Fibroblast of mammary gland (primary cell): Measurements from ENCODE around the gene CTSF.
"Not testable (repeated sequence)": the region's sequence is repeated elsewhere in the genome, so short reads cannot be mapped to it uniquely, and the experiment has no call there.

Experiments used
- DNase-seq: peaks from one replicate; pipeline ENCODE4 v3.0.0-alpha.2; 2010; ENCODE audit warnings: low read depth
- H3K4me3 ChIP-seq: 2 replicates; pipeline ENCODE4 v1.5.1; 2011; ENCODE audit warnings: low read depth, mild to moderate bottlenecking, low read length, moderate library complexity; ENCODE audit not compliant: control insufficient read depth
- TF ChIP-seq, protein P1 (sequence below): conservative IDR thresholded peaks from 2 replicates; pipeline ENCODE4 v1.5.1; 2011; ENCODE audit warnings: low read depth, low read length, inconsistent platforms; ENCODE audit not compliant: control insufficient read depth, insufficient read depth

The CTSF gene

DNA sequence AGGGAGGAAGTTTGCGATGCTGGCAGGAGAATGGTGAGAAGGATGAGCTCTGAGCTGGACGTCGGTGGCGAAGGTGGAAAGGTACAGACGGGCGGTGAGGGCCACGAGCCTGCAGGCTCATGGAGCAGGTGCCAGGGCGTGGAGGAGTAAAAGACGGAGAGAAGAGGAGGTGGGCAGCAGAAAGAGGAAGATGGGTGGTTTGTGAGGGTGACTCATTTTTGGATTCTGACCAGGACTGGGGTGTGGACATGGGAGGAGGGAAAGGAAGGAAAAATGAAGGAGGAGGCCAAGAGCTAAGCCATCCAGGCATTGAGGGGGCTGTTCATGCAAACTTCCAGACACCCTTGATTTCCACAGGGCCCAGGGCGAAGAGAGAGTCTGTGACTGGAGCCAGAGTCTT, 26.0 kb downstream of the CTSF start:
- no peak overlapping the region for H3K4me3 ChIP-seq
- TF ChIP-seq, protein P1, sequence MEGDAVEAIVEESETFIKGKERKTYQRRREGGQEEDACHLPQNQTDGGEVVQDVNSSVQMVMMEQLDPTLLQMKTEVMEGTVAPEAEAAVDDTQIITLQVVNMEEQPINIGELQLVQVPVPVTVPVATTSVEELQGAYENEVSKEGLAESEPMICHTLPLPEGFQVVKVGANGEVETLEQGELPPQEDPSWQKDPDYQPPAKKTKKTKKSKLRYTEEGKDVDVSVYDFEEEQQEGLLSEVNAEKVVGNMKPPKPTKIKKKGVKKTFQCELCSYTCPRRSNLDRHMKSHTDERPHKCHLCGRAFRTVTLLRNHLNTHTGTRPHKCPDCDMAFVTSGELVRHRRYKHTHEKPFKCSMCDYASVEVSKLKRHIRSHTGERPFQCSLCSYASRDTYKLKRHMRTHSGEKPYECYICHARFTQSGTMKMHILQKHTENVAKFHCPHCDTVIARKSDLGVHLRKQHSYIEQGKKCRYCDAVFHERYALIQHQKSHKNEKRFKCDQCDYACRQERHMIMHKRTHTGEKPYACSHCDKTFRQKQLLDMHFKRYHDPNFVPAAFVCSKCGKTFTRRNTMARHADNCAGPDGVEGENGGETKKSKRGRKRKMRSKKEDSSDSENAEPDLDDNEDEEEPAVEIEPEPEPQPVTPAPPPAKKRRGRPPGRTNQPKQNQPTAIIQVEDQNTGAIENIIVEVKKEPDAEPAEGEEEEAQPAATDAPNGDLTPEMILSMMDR, result no peak
- DNase-seq, result peak; percentile 61

DNA sequence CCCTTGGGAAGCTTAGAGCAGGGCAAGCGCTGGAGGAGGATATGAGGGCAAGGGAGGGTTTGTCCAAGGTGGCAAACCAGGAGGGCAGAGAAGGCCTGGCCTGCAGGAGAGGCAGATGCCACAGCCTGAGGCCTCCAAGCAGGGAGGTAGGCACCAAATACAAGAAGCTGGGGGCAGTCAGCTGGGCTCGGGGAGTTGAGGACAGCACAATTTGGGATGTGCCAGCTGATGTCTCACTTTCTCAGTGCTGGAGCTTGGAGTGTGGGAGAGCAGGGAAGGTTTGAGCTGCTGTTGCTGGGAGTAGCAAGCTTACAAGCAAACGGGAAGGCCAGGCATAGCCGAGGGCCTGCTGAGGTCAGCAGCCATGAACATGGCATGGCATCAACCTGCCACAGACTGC, 26.5 kb downstream of the CTSF start:
- TF ChIP-seq, protein P1, result no peak
- H3K4me3 ChIP-seq, result no peak overlapping the region
- DNase-seq, result no peak

DNA sequence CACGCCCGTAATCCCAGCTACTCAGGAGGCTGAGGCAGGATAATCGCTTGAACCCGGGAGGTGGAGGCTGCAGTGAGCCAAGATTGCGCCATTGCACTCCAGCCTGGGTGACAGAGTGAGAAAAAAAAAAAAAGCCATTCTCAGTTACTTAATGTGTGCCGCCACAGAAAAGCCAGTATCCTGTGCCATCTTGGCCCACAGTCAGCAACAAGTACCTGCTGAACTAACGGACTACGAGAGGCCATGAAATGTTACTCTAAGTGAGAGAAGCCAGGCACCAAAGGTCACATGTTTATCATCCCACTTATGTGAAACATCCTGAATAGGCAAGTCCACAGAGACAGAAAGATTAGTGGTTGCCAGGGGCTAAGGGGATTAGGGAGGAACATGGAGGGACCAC, 27.8 kb downstream of the CTSF start:
- not testable (repeated sequence) for H3K4me3 ChIP-seq

DNA sequence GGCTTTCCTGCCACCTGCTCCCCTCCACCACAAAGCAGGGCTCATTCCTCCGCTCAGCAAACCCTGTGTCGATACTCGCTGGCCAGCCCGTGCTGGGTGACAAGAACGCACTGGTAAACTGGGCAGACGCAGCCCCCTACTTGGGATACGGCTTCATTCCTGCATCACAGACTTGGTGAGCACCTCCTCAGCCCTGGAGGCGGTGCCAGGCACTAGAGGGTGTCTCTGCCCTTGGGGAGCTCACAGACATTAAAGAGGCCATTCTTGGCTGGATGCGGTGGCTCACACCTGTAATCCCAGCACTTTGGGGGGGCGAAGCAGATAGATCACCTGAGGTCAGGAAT, 28.6 kb downstream of the CTSF start:
- no peak overlapping the region for H3K4me3 ChIP-seq
- no peak for DNase-seq
- TF ChIP-seq, protein P1, result no peak

More for the DNA sequence above, 27.8 kb downstream of the CTSF start:
- DNase-seq, result not testable (repeated sequence)

DNA sequence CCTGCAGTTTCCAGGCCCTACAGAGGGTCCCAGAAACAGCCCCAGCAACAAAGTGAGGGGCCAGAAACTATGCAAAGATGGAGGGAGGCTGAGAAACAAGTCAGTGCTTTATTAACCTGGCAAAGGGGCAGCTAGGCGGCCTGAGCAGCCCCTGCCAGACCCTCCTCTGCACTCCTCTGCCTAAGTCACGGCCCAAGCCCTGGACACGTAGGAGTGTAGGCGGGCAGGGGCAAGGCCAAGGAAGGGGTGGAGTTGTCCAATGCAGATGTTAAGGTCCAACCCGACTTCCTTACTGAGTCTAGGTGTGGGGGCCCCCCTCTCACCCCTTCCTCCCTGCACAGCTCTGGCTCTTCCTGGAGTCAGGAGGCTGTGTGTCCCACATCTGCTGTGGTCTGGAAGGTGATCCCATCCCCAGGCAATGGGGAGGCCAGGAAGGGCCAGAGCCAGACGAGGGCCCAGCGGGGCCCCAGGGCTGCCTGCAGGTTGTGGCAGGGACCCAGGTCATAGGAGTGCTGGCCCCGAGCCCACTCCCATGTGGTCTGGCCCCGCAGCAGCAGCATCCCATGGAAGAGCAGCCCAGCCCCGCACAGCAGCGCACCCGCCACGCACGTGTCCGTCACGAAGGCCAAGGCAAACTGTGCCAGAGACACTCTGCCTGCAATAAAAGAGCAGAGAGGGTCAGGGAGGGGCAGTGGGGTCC, 29.1 kb downstream of the CTSF start:
- DNase-seq, result no peak
- TF ChIP-seq, protein P1, result no peak
- no peak overlapping the region for H3K4me3 ChIP-seq

DNA sequence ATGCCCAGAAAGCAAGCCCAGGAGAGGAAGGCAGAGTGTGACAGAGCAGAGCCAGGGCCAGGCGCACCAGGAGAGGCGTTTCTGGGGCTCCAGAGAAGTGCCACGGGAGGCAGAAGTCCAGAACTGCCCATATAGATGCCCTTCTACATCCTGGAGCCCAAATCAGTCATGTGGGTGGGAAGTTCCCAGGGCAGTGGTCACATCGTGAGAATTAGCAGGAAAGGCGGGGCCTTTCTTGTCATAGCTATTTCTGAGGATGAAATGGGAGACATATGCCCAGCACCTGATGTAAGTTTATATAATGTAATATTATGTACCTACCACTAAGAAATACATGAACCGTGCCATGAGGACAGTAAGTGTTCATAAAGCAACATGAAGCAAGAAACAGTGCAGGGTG, 35.6 kb downstream of the CTSF start:
- no peak overlapping the region for H3K4me3 ChIP-seq
- TF ChIP-seq, protein P1, result no peak
- DNase-seq, result no peak

DNA sequence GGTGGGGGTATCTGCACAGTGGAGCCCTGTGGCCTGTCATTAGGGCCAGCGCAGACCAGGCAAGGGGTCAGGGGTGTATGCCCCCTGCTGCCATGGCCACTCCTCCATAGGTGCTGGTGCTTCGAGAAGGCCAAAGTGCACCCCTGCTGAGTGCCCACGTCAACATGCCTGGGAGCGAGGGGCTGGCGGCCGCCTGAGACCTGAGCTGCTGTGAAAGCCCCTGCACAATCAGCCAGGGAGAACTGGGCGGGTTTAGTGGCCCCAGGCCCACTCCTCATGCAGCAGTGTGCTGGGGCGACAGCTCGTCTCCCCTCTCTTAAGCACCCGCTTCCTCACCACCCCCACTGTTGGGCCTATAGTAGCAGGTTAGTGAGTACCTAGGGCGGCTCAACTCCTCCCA, 36.6 kb downstream of the CTSF start:
- TF ChIP-seq, protein P1, result no peak
- no peak for DNase-seq
- no peak overlapping the region for H3K4me3 ChIP-seq
